Heart left ventricle (tissue), 16 donors: ENCODE measurements around the gene SGK2. TPM values are rescaled to one million over a fixed set of nuclear protein-coding genes. Genes with fewer than 3 reads are reported as not detected.

ENCODE experiments used
- ATAC-seq, 4 donors: fragments of 200-7000 bp; cut with Tn5 transposase; one replicate each; pipeline ENCODE4 v1.9.1; 2020 to 2022; ENCODE audit warnings: moderate library complexity in 4 of 4, mild to moderate bottlenecking in 3 of 4, moderate number of reproducible peaks in 1 of 4
- DNase-seq, 5 donors: peaks; one replicate each; pipeline ENCODE4 v3.0.0-alpha.2; 2020
- H3K27ac ChIP-seq, 12 donors: fragments of 200-600 bp; sonication (generic) in 4 of 12; one replicate each; pipeline versions ENCODE4 v1.5.0 to v1.8.0; 2016 to 2022; ENCODE audit warnings: mild to moderate bottlenecking in 2 of 12
- H3K27me3 ChIP-seq, 9 donors: fragments of 200-600 bp; sonication (generic) in 2 of 9; one replicate each; pipeline versions ENCODE4 v1.5.1 to v1.8.0; 2016 to 2022; ENCODE audit warnings: mild to moderate bottlenecking in 3 of 9
- H3K36me3 ChIP-seq, 9 donors: fragments of 200-600 bp; sonication (generic) in 2 of 9; one replicate each; pipeline versions ENCODE4 v1.5.0 to v1.8.0; 2018 to 2022; ENCODE audit warnings: mild to moderate bottlenecking in 2 of 9
- H3K4me1 ChIP-seq, 12 donors: fragments of 200-600 bp; sonication (generic) in 4 of 12; one replicate each; pipeline versions ENCODE4 v1.5.0 to v1.8.0; 2016 to 2022; ENCODE audit warnings: mild to moderate bottlenecking in 3 of 12
- H3K4me3 ChIP-seq, 12 donors: fragments of 200-600 bp; sonication (generic) in 4 of 12; one replicate each; pipeline versions ENCODE4 v1.5.0 to v1.8.0; 2017 to 2022; ENCODE audit warnings: mild to moderate bottlenecking in 9 of 12, moderate library complexity in 4 of 12
- H3K9me3 ChIP-seq, 12 donors: fragments of 200-600 bp; sonication (generic) in 4 of 12; one replicate each; pipeline versions ENCODE4 v1.5.0 to v1.8.0; 2016 to 2022; ENCODE audit warnings: mild to moderate bottlenecking in 1 of 12
- CTCF ChIP-seq, 12 donors: fragments of 200-600 bp; sonication (generic) in 4 of 12; IDR thresholded peaks; one replicate each; pipeline versions ENCODE4 v1.5.0 to v1.8.0; 2018 to 2022; ENCODE audit warnings: antibody characterized with exemption in 12 of 12, mild to moderate bottlenecking in 5 of 12
- POLR2A ChIP-seq, 2 donors: fragments of 450-650 bp; IDR thresholded peaks; one replicate each; pipeline ENCODE4 v1.6.1; 2017; ENCODE audit warnings: antibody characterized with exemption in 2 of 2, mild to moderate bottlenecking in 2 of 2, moderate library complexity in 2 of 2
- WGBS, 4 donors: extraction: QIAGEN DNeasy Blood & Tissue Kit in 2 of 4; methylation state at CpG; one replicate each; pipeline versions ENCODE4 v1.1.5 to v1.1.7; 2013 to 2018; 5-methylcytosine and 5-hydroxymethylcytosine counted together
- intact Hi-C, 10 donors: fragments of 100-400 bp; cut with DNase I; formaldehyde crosslinking; loops; one replicate each; pipeline versions ENCODE4 v1.11.1 to v1.14.2; 2022
- polyA plus RNA-seq, 2 donors: library from polyadenylated mRNA; stranded (reverse); fragments of 200-250 nt; gene quantifications; one replicate each; pipeline ENCODE4 v1.2.3, GENCODE V29; 2013
- total RNA-seq, 9 donors: library from RNA; depleted of rRNA in 2 of 9; stranded (reverse); fragments of >200 nt in 2 of 9; fragmentation: NEBNext Ultra II Directional in 3 of 9; extraction: Animal tissue kit (Norgen Biotek cat#: 25700) in 3 of 9; gene quantifications; one replicate each; pipeline versions ENCODE4 v1.1.0 to v1.2.4, GENCODE V29; 2016 to 2023
- donor health status: ischemic (EF 13 %, LVEDD 7.1; RV severe dilation, severe dysfunction).
- donor health status: healthy with polysubstance abuse.
- donor health status: DM: no; HTN: yes; CAD: no.
- donor health status: DM: no; HTN: no; CAD: no.
- donor health status: ischemic (EF 25% LVEDD 6.9; RV normal size, moderate dysfunction).
- donor health status: ischemic (EF 25% LVEDD 5.7; RV mildly dilated, moderate dysfunction).
- donor health status: healthy.
- donor health status: DM: yes; HTN: yes; CAD: no.
- donor health status: ischemic (EF 35%, LVEDD 5.7; RV mildly dilated, moderate dysfunction).
- donor health status: nonischemic (EF 11% LVEDD 7.7; RV severe dilation, severe dysfunction).
- donor health status: DM: yes; HTN: yes; CAD: no.
- donor health status: PGD.
- donor health status: ischemic (EF 29% LVEDD 5.4; RV normal size, mild dysfunction).
- donor health status: nonischemic (EF 23%, LVEDD 6.1; RV moderate dilation, normal function).

SGK2 gene
- total and polyA plus RNA-seq, 11 donors: 0.17 to 4.5 (median 0.65) TPM; not detected in 5

- peaks cover 0 to 8% (median 0%) of the 10 kb centered on the region in 12 donors for H3K4me1 ChIP-seq
- H3K9me3 ChIP-seq: no peaks in the 10 kb centered on the region
- H3K4me3 ChIP-seq: no peak overlapping the region
- TF ChIP-seq POLR2A (IDR thresholded peaks at IDR 0.05) (no peak), CTCF (IDR thresholded peaks at IDR 0.05) (no peak)
- ATAC-seq: no peak
- WGBS, 4 donors: 59 to 72% (median 66%) methylated on average over 7 of the region's 7 CpGs
- no peak for DNase-seq
- H3K27ac ChIP-seq: no peak overlapping the region
- no peaks in the 10 kb centered on the region for H3K27me3 ChIP-seq
- H3K36me3 ChIP-seq: no peaks in the 10 kb centered on the region
- intact Hi-C loops: loop anchor here in 1 of 10 donors (10.0 kb wide), 1 partner anchor 125 kb away; the partner anchor contains the start of gene SRSF6
Observed at GRCh38 chr20:43579861-43580793, 21.3 kb downstream of the SGK2 start.

- Histone ChIP-seq H3K4me1 (peaks cover 0 to 8% (median 0%) of the 10 kb centered on the region in 12 donors), H3K27me3 (no peaks in the 10 kb centered on the region), H3K4me3 (no peak overlapping the region), H3K9me3 (no peaks in the 10 kb centered on the region), H3K36me3 (no peaks in the 10 kb centered on the region), H3K27ac (no peak overlapping the region)
- 82 to 85% (median 83%) methylated on average over 7 of the region's 7 CpGs for WGBS, 4 donors
- intact Hi-C loops: loop anchor here in 1 of 10 donors (10.0 kb wide), 1 partner anchor 128 kb away; the partner anchor contains the start of gene SRSF6
- DNase-seq: no peak
- no peak for ATAC-seq
- TF ChIP-seq POLR2A (IDR thresholded peaks at IDR 0.05) (no peak), CTCF (IDR thresholded peaks at IDR 0.05) (no peak)
Observed at GRCh38 chr20:43583133-43583864, 24.5 kb downstream of the SGK2 start.

- Histone ChIP-seq H3K27ac (no peak overlapping the region), H3K4me1 (peaks cover 0 to 8% (median 0%) of the 10 kb centered on the region in 12 donors), H3K4me3 (no peak overlapping the region), H3K36me3 (no peaks in the 10 kb centered on the region), H3K27me3 (no peaks in the 10 kb centered on the region), H3K9me3 (no peaks in the 10 kb centered on the region)
- DNase-seq (peak; percentile 32 to 77 (median 54)), ATAC-seq (peak in 3 of 4 donors; percentile 56 to 72 (median 61))
- WGBS, 4 donors: 27 to 44% (median 35%) methylated on average over 2 of the region's 2 CpGs
- TF ChIP-seq CTCF (IDR thresholded peaks at IDR 0.05): no peak
- TF ChIP-seq POLR2A (IDR thresholded peaks at IDR 0.05): no peak
- intact Hi-C loops: loop anchor here in 1 of 10 donors (10.0 kb wide), 1 partner anchor 129 kb away; the partner anchor contains the start of gene SRSF6
Observed at GRCh38 chr20:43583982-43584432, 25.2 kb downstream of the SGK2 start.
